GM18867 (cell line): ENCODE data around the gene NATD1.
"Not testable (repeated sequence)": the region's sequence is repeated elsewhere in the genome, so short reads cannot be mapped to it uniquely, and the experiment has no call there.

Experiments used
- ATAC-seq: cut with Tn5 transposase; IDR thresholded peaks from one replicate; pipeline ENCODE4 v1.9.1; 2021; ENCODE audit warnings: mild to moderate bottlenecking, moderate library complexity; ENCODE audit not compliant: unreplicated experiment

Gene NATD1

DNA sequence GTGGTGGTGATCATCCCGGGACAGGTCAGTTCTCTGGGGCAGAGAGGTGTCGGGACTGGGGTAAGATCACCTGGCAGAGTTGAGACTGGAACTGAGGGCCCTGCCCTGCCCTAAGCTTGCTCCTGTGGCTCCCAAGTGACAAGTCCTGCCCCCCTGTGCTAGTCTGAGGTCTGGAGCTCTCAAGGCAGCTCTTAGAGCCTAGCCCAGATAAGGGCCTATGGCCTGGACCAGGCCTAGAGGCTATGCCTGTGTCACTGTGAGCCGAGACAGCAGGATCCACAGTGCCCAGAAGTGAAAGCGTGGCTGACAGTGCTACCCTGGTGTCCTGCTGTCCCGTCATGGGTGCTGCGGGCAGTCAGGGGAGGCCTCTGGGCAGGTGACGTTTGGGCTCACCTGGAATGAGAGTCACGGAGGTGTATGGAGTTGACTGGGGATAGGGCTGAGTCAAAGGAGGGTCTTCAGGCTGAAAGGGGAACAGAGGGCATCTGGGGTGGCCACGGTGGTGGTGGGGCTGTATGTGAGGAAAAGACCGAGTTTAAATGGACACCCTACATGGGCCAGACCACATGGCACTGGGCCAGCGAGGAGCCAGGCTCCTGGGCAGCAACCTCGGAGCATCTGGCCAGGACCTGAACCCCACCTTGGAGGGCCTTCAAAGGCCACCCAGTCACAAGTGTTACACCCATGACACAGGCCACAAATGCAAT lies 5.5 kb downstream of the NATD1 start:
- no peak for ATAC-seq

DNA sequence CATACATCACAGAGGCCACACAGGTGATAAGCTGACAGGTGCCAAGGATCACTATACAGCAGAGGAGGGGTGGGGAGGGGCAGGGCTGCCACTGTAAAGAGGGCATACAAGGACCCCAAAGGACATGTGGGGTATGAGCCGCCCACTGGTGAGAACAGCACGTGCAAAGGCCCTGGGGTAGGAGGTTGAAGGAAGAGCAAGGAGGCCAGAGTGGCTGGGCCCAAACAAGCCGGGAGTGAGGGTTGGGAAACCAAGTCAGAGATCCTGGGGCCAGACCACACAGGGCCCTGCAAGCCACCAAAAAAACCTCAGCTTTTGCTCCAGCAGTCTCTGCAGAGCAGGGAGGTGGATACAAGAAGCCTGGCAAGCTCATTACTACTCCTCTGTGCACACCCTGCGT lies 6.5 kb downstream of the NATD1 start:
- no peak for ATAC-seq

DNA sequence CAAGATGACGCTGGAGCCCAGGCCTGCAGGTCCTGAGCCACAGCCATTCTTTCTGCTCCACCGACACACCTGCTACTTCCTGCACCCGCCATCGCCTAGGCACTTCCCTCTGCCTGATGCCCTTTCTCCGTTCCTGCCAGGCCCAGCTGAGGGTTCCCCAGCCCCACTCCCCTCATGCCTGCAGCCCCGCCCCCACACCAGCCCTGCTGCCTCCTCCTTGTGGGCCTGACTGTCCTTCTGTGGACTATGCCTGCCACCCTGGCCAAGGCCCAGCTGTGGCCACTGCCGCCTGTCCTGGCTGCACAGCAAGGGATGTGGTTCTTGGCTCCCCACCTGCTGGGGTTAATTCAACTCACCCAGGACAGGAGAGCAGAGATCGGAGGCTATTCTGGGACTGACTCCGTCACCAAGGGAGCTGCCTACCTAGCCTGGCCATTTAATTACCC lies 7.5 kb downstream of the NATD1 start:
- ATAC-seq: no peak

DNA sequence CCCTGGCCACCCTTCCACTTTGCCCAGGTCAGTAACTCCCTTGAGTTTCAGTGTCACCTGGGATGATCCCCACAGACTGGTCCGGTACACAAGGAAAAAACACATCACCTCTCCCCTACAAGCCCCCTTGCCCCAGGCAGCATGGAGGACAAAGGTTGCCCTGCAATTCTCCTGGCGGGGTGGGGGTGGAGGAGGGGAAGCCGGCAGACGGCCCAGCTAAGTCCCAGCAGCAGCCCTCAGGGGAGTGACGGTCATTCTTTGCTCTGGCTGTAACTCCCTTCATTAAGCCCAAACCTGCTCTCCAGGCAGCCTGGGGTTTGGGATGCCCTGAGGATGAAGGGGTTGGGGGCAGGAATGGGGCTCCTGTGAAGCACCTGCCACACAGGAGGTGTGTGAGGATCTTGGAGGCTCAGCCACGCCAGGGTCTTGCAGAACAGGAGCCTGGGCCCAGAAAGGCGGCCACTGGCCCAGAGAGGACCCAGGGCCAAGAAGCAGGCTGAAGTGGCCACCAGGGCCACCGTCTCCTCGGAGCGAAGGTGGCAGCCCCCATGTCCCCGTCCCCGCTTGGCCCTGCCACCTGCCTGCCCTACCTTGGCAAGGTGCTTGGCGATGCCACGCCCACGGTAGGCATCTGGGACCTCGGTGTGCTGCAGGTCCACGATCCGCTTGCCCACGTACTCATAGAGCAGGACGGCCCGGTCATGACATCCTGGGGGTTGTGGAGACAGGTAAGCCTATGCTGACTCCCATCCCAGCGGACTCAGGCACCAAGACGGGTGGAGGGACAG lies 9.5 kb downstream of the NATD1 start:
- no peak for ATAC-seq

DNA sequence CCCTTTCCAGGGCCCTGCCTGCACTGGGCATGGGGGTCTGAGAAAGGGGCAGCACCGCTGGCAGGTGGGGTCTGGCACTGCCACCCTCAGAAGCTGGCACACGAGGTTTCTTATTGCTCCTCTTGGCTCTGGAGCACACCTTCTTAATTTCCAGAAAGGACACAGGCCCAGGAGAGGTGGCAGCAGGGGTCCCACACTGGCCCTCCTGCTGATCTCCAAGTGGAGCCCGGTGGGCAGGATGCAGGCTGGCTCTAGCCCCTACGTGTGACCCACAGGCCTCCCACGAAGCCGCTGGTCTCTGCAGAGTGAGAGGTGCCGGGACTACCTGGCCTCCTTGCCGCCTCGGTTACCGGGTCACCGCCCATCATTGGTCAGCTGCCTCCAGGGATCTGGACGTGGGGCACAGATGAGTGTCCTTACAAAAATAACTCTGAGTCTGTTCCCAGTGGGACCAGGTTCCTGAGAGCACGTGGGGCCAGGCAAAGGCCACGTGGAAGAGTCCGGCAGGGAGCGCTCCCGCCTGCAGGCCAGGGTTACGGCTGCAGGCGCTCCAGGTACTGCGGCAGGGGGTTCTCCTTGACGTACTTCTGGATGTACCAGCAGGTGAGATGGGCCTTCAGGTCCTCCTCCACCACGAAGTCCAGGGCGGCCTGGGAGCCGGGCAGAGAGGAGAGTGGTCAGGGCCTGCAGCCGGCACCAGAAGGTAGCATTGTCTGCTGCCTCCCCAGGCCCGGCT lies 10.3 kb downstream of the NATD1 start:
- ATAC-seq: no peak

DNA sequence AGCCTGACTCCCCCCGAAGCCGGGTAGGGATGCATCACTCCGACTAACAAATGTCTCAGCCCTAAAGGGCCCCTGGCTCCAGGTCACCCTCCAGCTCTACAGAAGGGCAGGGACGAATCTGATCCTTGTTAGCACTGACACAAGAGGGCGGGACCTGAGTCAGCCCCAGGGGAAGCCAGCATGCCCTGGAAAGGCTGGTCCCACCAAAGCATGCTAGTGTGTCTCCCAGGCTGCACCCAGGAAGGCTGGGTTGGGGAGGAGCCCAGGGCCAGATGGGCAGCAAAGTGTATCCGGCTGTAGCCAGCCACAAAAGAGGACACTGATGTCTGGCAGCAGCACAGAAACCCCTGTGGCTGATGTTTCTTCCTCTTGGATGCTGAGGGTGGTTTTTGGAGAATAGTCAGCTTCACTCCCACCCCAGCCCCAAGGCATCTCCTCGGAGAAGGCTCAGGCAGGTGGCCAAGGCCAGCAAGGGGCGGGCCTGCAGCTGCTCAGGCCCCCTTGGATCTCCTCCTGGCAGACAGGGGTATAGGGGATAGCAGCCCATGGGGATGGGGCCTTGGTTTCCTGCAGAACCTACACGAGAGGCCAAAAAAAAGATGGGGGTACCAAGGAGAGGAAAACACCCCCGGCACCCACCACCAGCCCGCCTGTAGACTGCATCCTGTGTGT lies 11.0 kb downstream of the NATD1 start:
- ATAC-seq: no peak

DNA sequence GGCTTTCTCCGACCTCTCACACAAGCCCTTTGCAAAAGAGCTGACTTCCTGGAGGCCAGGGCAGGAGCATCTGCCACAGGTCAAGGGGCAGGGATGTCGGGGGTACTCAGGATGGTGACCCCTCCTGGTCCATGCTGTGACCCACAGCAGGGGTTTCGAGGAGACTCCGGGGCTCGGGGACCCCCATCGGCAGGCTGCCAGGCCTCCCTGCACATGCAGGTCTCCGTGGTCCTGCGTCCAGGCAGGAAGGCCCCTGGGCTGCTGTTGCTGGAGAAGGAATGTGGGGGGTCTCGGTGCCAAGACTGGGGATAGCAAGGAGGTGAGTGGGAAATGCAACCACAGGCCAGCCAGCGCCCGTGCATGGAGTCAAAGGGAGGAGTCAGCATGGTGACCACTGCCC lies 11.6 kb downstream of the NATD1 start:
- no peak for ATAC-seq

DNA sequence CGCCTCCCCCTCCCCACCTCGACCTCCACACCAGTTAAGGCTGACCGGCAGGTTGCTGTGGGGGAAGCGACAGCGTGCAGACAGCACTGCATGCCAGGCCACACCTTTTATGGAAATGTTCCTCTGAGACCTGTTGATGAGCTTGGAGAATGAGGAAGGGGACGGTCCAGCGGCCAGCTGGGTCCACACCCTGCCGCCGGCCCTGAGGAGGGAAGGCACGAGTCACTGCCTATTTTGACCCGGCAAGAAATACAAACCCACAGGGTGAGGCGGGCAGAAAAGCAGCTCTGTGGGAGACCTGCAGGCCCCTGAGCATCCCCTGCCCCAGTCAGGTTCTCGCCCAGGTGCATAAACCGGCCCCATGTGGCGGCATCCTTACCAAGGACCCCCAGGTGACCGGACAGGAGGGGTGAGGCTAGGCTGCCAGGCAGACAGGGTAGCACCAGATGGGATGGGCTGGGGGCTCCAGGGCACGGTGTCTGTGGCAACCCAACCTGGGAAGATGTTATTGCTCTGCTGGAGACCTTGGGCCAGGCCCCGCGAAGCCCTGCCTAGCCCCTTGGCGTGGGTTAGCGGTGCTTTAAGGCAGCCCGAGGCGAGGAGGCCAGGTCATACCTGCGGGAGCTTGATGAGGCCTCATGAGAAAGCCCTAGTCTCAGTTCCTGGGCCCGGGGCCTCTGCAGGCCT lies 12.7 kb downstream of the NATD1 start:
- ATAC-seq: no peak

DNA sequence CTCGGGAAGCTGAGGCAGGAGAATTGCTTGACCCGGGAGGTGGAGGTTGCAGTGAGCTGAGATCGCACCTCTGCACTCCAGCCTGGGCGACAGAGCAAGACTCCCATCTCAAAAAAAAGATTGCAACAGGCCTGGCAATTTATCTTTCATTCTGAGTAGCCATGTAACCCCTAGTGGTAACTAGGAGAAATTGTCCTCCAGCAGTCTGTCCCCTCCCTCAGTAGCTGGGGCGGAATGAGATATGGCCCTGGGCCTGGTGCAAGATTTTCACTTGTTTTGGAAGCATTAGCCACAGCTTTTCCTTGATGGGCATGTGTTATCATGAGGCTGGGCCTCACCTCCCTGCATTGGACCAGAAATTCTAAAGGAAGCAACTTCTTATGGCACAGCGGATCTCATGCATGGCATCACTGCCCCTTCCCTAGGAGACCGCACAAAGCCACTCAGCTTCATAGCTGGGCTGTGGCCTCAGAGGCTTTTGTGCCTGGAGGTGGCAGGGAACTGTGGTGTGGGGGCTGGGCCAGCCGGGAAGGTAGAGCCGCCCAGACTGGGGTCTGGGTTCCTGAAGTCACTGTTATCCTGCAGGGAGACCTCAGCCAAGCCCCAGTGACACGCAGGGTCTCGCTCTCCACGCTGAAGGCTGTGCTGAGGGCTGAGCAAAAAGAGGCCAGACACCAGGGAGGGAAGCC lies 13.4 kb downstream of the NATD1 start:
- ATAC-seq: peak; percentile 48

DNA sequence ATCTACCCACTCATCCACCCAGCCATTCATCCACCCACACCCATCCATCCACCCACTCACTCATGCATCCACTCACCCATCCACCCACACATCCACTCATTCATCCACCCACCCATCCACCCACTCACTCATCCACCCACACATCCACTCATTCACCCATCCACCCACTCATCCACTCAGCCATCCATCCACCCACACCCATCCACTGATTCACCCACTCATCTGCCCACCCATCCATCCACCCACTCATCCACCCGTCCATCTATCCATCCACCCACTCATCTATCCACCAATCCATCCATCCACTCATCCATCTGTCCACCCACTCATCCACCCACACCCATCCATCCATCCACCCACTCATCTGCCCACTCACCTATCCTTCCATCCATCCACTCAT lies 17.3 kb downstream of the NATD1 start:
- ATAC-seq: no peak

DNA sequence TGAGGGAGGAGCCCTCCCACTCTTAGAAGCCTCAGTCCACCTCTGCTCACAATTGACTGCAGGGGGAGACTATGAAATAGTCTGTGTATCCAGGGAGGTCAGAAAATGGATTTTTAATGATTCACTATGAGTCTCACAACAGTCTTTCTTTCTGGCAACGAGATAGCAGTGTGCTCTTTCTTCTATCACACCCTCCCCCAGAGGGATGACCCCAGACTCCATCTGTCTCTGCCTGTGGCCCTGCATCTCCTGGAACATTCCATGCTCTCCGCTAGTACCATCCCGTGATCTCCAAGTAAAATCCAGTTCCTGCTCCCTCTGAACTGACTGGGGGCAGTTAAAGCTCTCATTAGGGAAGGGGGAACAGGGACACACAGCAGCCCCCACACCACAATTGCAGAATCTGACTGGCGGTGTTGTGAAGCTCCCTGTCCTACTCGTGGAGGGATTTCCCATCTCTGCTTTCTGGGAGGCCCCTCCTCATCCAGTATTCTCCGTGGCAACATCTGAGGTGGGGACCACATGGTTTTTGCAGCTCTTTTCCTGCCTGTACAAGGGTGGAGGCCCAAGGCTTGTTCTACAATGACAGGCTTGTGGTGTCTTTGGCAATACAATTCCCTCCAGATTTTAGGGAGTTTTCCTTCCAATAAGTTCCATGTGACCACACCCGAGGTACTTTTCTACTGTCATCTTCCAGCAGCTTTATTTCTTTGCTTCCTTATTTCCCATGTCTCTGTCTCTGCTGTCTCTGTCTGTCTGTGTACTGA lies 19.4 kb downstream of the NATD1 start:
- no peak for ATAC-seq

DNA sequence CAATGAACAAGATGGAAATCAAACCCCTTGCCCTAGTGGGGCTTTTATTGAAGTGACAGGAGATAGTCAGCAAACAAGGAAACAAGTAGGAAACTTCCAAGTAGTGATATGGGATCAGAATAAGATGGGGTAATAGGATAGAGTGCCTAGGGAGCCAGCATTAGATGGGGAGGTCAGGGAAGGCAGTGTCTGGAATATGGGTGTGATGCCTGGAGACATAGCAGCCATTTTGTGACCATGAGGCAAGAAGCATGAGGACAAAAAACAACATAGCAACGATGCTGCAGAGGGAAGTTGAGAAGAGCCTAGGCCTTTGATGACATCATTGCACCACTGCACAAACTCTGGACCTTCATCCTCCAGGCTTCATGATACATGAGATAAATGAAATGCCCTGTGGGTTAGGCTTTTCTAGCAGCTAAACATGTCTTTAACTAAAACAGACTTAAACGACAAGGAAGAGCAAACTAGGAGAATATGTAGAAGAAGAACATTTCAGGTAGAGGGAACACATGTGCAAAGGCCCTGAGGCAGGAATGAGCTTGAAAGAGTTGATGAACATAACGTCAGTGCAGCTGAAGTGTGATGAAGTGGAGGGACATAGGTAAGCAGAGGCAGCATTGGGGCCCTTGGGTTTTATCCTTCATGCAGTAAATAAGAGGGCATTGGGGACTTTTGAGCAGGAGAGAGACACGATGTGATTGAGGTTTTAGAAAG lies 21.0 kb downstream of the NATD1 start:
- ATAC-seq: no peak

DNA sequence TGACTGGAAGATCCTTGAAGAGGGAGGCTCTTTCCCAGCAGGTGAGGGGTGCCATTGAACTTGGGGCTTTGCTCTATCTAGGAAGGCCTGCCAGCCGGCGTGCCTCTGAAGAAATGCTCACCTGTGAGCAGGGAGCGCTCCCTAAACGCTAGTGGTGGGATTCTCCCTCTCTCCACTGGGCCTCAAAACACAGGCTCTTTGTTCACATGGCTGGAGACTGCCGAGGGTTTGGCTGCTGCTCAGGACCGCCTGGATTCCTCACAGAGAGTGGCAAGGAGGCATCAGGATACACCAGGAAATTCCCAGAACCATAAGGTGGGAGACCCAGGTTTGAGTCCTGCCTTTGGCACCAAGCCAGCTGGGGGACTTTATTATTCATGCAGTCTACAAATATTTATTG lies 21.7 kb downstream of the NATD1 start:
- ATAC-seq: no peak

DNA sequence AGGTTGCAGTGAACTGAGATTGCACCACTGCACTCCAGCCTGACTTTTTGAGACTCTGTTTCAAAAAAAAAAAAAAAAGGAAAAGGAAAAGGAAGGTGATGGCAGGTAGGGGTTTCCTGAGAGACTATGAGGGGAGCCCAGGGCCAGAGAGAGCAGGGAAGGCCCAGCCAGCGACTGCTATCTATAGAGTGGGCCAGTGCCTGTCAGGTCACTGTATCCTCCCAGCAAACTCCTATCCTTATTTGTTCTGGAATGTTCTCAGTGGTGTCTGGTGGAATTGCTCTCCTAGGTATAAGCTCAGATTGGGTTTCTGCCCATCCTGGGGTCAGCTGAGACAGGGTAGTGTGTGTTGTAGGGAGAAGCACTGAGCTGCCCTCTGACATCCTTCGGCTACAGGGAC lies 24.4 kb downstream of the NATD1 start:
- ATAC-seq: no peak

DNA sequence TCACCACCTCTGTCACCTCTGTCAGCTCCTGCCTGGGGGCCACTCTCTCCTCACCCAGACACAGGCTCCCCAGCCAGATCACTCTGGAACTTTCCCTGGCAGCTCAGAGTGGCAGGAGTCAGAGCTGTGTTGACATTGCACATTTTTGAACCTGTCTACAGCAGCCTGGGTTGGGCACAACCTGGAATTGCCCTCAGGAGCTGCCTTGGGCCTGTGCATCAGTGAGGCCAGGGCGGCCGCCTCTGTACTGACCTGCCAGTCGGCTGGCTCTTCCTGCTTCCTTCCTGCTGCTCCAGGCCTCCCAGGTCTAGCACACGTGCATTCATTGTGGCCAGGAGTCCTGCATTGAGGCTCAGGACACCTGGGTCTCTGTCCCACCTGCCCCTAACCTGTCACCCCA lies 25.1 kb downstream of the NATD1 start:
- ATAC-seq: no peak

DNA sequence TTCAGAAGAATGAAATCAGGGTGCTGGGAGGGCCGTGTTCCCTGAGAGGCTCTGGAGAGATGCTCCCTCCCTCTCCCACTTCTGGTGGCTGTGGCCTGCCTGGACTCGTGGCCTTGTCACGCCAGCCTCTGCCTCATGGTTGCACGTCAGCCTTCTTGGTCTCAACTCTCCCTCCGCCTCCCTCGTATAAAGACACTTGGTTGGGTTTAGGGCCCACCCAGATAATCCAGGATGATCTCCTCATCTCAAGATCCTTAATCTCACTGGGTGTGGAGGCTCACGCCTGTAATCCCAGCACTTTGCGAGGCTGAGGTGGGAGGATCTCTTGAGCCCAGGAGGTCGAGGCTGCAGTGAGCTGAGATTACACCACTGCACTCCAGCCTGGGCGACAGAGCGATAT lies 25.9 kb downstream of the NATD1 start:
- ATAC-seq: not testable (repeated sequence)

DNA sequence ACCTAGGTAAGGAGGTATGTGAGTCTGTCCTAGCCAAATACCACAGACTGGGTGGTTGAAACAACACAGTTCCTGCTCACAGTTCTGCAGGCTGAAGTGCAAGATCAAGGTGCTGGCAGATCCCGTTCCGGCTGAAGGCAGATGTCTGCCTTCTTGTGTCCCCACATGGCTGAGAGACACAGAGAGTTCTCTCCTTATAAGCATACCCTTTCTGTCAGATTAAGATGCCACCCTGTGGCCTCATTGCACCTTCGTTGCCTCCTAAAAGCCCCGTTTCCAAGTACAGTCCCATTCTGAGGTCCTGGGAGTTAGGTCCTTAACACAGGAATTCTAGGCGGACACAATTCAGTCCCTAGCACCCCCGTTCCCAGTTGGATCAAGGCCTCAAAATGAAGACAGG lies 30.1 kb downstream of the NATD1 start:
- ATAC-seq: no peak

DNA sequence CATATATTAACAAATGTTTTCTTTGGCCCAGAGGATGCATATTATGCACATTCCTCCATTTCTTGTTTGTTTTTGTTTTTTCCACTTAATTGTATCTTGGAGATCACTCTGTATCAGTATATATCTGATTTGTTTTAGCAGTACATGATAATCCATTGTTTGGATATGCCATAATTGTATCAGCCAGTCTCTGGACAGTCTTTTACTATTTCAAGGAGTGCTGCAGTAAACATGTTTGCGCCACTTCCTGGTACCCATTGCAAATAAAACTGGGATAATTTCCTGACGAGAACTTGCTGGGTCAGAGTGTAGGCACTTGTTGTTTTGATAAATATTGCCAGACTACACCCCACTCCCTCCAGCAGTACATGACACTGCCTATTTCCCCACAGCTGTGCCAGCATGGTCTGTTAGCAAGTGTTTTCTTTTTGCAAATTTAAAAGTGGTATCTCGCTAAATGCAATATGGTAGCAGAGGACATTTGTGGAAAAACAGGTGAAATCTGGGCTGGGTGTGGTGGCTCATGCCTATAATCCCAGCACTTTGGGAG lies 34.3 kb downstream of the NATD1 start:
- ATAC-seq: no peak
